Gastroesophageal sphincter (tissue), 3 donors: ENCODE measurements around the gene ZMIZ1.

Experiments
- EP300 ChIP-seq: sonication (generic); formaldehyde crosslinking; IDR thresholded peaks from one replicate; pipeline ENCODE4 v1.6.1; 2017; ENCODE audit warnings: antibody characterized with exemption, mild to moderate bottlenecking
- POLR2AphosphoS5 ChIP-seq: sonication (generic); formaldehyde crosslinking; IDR thresholded peaks from one replicate; pipeline ENCODE4 v1.6.1; 2017; ENCODE audit warnings: antibody characterized with exemption
- TF ChIP-seq, protein P1 (sequence below), 4 experiments: fragments of 200-600 bp in 2 of 4; fragments of 450-650 bp in 2 of 4; sonication (generic) in 1 of 4; IDR thresholded peaks; one replicate each; pipeline ENCODE4 v1.5.1; 2017 to 2019; ENCODE audit warnings: antibody characterized with exemption in 4 of 4, mild to moderate bottlenecking in 2 of 4, moderate library complexity in 2 of 4

DNA sequence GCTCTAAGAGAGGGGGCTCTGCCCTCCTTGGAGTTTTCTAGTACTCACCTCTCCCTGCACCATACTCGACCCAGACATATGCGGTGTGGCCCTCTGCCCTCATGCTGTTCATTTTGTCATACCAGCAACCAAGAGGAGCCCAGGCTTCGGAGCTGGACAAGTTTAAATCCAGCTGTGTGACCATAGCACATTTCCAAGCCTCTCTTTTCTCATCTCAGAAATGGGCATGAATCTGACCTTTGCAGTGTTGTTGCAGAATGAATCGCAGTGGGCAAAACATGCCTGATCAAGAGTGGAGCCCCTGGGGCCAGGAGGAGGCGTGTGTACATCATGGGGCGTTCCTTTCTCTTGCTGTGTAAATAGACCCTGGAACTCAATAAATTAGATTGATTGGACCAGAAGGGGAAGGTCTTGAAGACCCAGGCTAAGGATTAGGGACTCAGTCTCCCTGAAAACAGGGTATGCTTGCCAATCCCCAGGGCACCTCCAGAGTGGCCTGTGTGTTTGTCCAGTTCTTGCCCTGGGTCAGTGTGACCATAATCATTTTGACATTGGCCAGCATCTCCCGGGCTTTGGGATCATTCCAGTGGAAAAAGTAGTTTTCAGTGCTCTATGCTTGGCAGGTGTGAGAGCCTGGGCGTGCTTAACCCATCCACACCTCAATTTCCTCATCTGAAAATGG lies 59.6 kb downstream of the ZMIZ1 start:
- TF ChIP-seq, protein P1, sequence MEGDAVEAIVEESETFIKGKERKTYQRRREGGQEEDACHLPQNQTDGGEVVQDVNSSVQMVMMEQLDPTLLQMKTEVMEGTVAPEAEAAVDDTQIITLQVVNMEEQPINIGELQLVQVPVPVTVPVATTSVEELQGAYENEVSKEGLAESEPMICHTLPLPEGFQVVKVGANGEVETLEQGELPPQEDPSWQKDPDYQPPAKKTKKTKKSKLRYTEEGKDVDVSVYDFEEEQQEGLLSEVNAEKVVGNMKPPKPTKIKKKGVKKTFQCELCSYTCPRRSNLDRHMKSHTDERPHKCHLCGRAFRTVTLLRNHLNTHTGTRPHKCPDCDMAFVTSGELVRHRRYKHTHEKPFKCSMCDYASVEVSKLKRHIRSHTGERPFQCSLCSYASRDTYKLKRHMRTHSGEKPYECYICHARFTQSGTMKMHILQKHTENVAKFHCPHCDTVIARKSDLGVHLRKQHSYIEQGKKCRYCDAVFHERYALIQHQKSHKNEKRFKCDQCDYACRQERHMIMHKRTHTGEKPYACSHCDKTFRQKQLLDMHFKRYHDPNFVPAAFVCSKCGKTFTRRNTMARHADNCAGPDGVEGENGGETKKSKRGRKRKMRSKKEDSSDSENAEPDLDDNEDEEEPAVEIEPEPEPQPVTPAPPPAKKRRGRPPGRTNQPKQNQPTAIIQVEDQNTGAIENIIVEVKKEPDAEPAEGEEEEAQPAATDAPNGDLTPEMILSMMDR (IDR thresholded peaks at IDR 0.05) = no peak
- TF ChIP-seq POLR2AphosphoS5 = no peak
- TF ChIP-seq EP300 = no peak
